Cardiac fibroblast (primary cell): ENCODE measurements around the gene STAMBP.
"Not testable (repeated sequence)": the region's sequence is repeated elsewhere in the genome, so short reads cannot be mapped to it uniquely, and the experiment has no call there.

Experiments
- DNase-seq, 2 donors: peaks; one replicate each; pipeline versions ENCODE4 v3.0.0 to v3.0.0-alpha.2; 2010; ENCODE audit warnings: low read depth in 2 of 2
- H3K4me3 ChIP-seq, 2 donors: replicated peaks in 1 of 2; 1 replicate in 1 of 2; 2 replicates in 1 of 2; pipeline ENCODE4 v1.5.1; 2011; ENCODE audit warnings: low read depth in 2 of 2, low read length in 2 of 2, mild to moderate bottlenecking in 2 of 2, moderate library complexity in 1 of 2
- CTCF ChIP-seq: IDR thresholded peaks from one replicate; pipeline ENCODE4 v1.5.1; 2011; ENCODE audit warnings: low read depth, mild to moderate bottlenecking, low read length, inconsistent platforms

The STAMBP gene

GRCh38 chr2:73828818-73829570, at the start of gene STAMBP:
TSS of gene STAMBP (plus strand) at chr2:73828961. CDS start at chr2:73830857, 1,896 bp downstream.
- TF ChIP-seq CTCF: no peak
- peak; percentile 96 to 98 for DNase-seq
- peak within 1 kb of the TSS; percentile 70 to 82 for H3K4me3 ChIP-seq

- peak; percentile 96 for TF ChIP-seq CTCF
- peak within 1 kb of the TSS; percentile 95 to 98 for H3K4me3 ChIP-seq
- DNase-seq: peak; percentile 95 to 97
These were observed 49.1 kb upstream of the STAMBP start, which contains the start of gene DUSP11 for GRCh38 chr2:73779467-73780236. TSS of gene DUSP11 (minus strand) at chr2:73780103. CDS start at chr2:73779974, 129 bp downstream.

- TF ChIP-seq CTCF: no peak
- no peak for DNase-seq
- H3K4me3 ChIP-seq: peak overlapping the region; percentile 95 to 98
These were observed 48.6 kb upstream of the STAMBP start for GRCh38 chr2:73780237-73780582.

- not testable (repeated sequence) for H3K4me3 ChIP-seq
These were observed 45.4 kb upstream of the STAMBP start for GRCh38 chr2:73783402-73783801.

GRCh38 chr2:73783883-73784282, 44.9 kb upstream of the STAMBP start, which contains the start of gene C2orf78:
TSS of gene C2orf78 (plus strand) at chr2:73784183. CDS start at chr2:73784310, 127 bp downstream.
- DNase-seq: not testable (repeated sequence)

More at GRCh38 chr2:73783402-73783801, 45.4 kb upstream of the STAMBP start:
- peak in 1 of 2 donors; percentile 41 for DNase-seq

GRCh38 chr2:73811878-73812277, 16.9 kb upstream of the STAMBP start:
- DNase-seq: no peak

More at GRCh38 chr2:73783883-73784282, 44.9 kb upstream of the STAMBP start, which contains the start of gene C2orf78:
- H3K4me3 ChIP-seq: not testable (repeated sequence)

GRCh38 chr2:73812635-73813034, 16.1 kb upstream of the STAMBP start:
- DNase-seq: no peak
- H3K4me3 ChIP-seq: no peak overlapping the region
- no peak for TF ChIP-seq CTCF

More at GRCh38 chr2:73811878-73812277, 16.9 kb upstream of the STAMBP start:
- no peak for TF ChIP-seq CTCF
- H3K4me3 ChIP-seq: no peak overlapping the region
